HG03460 (cell line): ENCODE data around the gene OGFOD1.

Source experiments
- ATAC-seq: cut with Tn5 transposase; IDR thresholded peaks from one replicate; pipeline ENCODE4 v1.9.1; 2021; ENCODE audit not compliant: unreplicated experiment

The OGFOD1 gene

DNA sequence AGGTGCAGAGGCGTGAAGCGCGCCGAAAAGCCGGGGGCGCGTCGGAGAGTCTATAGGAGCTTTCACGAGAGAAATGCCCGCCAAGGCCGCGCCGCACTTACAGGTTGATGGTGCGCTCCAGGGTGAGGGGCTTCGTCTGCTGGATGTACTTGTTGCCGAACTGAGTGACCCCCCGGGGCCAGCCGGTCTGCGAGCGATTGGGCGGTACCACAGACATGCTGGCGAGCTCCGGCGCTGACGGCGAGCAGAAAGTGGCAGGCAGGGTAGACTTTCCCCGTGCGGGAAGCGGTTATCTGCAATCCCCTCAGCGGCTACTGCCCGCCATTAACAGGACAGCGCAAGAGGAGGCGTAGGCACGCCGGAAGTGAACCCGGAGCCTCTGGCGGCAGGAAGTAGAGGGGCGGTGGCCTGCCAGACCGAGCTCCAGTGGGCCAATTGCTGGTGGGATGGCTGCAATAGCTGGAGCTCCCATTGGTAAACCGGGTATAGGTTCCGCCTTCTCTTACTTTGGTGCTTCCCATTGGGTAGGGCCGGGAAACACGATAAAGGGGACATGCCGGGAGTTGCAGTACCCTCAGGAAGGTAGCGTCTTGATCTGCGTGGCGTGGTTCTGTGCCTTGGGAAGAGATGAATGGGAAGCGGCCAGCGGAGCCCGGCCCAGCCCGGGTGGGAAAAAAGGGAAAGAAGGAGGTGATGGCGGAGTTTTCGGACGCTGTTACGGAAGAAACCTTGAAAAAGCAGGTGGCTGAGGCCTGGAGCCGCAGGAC is at the start of gene OGFOD1, which contains the start of gene NUDT21:
OGFOD1 (plus strand) TSS at position 569 of the 767 bp plus-strand sequence; CDS start at position 628, 59 bp downstream.
NUDT21 (minus strand) TSS at position 347 of the 767 bp plus-strand sequence; CDS start at position 217, 130 bp downstream.
- peak; percentile 97 for ATAC-seq

- ATAC-seq = no peak
Measured at GRCh38 chr16:56405977-56406672, 45.2 kb upstream of the OGFOD1 start.

- no peak for ATAC-seq
Measured at GRCh38 chr16:56408379-56409098, 42.8 kb upstream of the OGFOD1 start.

DNA sequence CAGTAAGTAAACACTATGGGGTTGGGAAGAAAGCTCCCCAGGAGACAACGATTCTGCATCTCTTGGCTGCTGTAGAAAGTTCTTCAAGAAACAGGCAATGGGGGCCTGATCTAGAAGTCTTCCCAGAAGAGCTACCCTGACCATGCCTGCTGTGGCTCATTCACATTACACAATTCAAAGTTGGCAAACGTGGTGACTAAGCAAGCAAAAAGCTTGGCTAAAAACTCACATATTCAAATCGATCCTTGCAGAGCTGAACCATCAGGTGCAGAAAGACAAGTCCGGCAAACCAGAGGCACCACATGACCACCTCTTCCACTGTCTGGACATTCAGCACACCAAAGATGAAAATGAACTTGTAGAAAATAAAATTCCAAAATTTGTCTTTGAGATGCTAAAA is 42.2 kb upstream of the OGFOD1 start:
- ATAC-seq = no peak

DNA sequence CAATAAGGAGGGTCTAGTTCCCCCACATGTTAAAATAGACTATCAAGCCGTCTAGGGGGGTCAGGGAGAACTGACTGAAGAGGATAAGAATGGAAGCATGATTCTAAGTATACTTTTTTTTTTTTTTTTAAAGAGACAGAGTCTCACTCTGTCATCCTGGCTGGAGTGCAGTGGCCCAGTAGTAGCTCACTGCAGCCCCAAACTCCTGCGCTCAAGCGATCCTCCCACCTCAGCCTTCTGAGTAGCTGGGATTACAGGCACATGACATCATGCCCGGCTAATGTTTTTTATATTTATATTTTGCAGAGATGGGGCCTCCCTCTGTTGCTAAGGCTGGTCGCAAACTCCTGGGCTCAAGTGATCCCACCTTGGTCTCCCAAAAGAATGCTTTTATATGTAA is 40.2 kb upstream of the OGFOD1 start:
- ATAC-seq = no peak

- ATAC-seq = no peak
Measured at GRCh38 chr16:56411624-56412023, 39.7 kb upstream of the OGFOD1 start.

- no peak for ATAC-seq
Measured at GRCh38 chr16:56413381-56413780, 38.0 kb upstream of the OGFOD1 start.

GRCh38 chr16:56414366-56414765 is 37.0 kb upstream of the OGFOD1 start:
- ATAC-seq = no peak

- ATAC-seq = no peak
Measured at GRCh38 chr16:56415875-56416274, 35.5 kb upstream of the OGFOD1 start.

DNA sequence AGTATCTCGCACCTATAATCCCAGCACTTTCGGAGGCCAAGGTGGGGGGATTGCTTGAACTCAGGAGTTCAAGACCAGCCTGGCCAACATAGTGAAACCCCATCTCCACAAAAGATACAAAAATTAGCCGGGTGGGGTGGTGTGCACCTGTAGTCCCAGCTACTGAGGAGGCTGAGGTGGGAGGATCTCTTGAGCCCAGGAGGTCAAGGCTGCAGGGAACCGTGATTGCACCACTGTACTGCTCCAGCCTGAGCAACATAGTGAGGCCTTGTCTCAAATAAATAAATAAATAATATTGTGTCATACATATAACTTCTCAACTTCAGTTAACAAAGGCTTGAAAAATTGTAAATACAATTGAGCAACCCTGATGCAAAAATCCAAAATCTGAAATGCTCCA is 34.2 kb upstream of the OGFOD1 start:
- no peak for ATAC-seq

DNA sequence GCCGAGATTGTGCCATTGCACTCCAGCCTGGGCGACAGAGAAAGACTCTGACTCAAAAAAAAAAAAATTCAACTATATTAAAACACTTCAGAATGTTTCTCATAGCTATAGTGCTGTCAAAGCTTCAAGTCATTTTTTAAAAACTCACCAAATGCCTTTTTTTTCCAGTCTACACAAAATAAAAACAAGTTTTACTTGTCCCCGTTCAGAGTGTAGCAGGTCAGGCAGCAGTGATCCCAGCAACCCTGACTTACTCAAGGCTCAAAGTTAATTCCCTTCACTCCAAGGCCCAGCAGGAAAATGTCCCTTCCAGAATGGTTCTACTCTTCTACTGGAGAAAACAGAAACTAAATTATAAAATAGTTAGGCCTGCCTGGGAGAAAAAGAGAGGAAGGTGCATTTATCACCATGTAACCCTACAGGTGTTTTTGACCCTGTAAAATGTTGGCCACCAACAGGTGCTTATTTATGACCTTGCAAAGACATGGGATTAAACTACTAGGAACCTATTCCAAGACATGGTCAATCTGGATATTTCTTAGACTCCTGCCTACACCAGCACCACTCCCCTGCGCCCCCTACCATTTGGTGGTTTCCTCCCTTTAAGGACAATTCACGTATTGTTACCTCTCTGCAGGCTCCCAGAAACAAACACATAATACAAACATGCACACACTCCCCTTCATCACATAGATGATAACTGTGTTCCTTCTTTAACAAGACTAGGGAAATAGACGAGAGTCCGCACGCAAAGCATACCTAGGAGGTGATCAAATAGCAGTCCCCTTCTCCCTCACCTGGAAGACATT is 31.4 kb upstream of the OGFOD1 start:
- no peak for ATAC-seq

GRCh38 chr16:56420613-56421012 is 30.7 kb upstream of the OGFOD1 start:
- no peak for ATAC-seq

DNA sequence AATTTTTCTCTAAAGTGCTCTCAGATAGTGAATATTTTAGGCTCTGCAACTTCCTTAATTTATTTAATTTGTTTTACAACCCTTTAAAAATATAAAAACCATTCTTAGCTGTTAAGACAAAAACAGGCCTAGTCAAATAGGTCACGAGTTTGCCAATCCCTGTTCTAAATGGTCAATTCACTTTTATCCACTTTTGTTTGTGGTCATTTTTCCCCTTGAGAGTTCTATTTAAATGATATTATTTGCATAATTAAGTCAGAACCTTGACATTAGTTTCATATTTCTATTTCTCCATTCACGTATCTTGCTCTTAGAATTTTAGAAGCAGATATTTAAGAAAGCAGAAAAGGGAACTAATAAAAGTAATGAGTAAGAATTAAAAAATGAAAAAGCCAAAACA is 30.0 kb upstream of the OGFOD1 start:
- no peak for ATAC-seq

- no peak for ATAC-seq
Measured at GRCh38 chr16:56421976-56422669, 29.2 kb upstream of the OGFOD1 start.

DNA sequence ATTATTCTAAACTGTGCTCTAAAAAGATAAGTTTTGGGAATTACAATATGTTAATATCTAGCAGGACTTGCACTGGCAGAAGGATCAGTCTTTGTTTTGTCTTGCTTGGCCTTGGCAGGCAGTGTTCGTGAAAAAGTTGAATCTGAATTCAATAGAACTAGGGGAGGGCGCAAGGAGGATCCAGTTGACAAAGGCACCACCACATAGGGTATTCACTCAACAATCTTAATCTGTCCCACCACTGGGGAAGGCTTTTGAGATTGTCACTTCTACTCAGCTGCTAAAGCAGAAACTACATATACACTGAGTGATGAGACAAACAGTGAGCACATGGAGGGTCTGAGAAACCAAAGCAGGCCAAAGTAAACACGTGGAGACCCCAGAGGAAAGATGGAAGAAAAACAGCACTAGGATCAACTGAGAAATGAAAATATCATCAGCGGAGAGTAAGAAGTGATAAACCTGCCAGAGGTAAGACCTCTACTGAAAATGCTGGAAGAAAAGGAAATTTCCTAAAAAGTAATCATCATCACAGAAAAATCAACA is 28.4 kb upstream of the OGFOD1 start:
- ATAC-seq = no peak

- ATAC-seq = no peak
Measured at GRCh38 chr16:56423584-56424403, 27.6 kb upstream of the OGFOD1 start.

DNA sequence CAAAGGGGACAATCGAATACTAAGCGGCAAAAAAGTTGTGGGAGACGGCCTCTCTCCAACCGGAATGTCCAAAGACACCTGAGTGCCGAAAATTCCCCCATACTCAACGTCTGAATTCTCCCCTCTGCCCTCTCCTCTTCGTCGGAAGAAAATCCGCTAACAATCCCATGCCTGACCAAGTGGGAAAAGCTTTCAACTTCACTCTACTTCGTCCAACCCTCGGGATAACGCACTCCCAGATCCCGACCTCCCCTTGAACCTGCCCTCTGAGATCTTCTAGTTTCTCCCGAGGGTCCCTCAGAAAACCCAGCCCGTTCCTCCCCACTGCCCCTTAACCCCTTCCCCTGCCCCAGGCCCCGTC is 27.0 kb upstream of the OGFOD1 start:
- ATAC-seq = no peak

GRCh38 chr16:56424791-56425438 is 26.4 kb upstream of the OGFOD1 start:
- ATAC-seq = peak; percentile 28

GRCh38 chr16:56425439-56425832 is 25.9 kb upstream of the OGFOD1 start, which contains the start of gene AMFR:
AMFR (minus strand) TSS chr16:56425545; CDS start chr16:56425327, 218 bp downstream.
- ATAC-seq = peak; percentile 76
